CD1c-positive myeloid dendritic cell (primary cell): ENCODE results near the gene ABCG2.
"Not testable (repeated sequence)": the region's sequence is repeated elsewhere in the genome, so short reads cannot be mapped to it uniquely, and the experiment has no call there.

ENCODE experiments used
- DNase-seq: peaks from one replicate; pipeline ENCODE4 v3.0.0-alpha.2; 2016; ENCODE audit errors: extremely low spot score

Gene ABCG2

GRCh38 chr4:88166608-88167007, 8.2 kb upstream of the ABCG2 start:
- DNase-seq: no peak

- no peak for DNase-seq
Measured at GRCh38 chr4:88163336-88163735, 4.9 kb upstream of the ABCG2 start.

- DNase-seq: peak; percentile 73
Measured at GRCh38 chr4:88162626-88163025, 4.2 kb upstream of the ABCG2 start.

GRCh38 chr4:88159229-88159725, 838 bp upstream of the ABCG2 start:
- DNase-seq: no peak

GRCh38 chr4:88158038-88158488, 376 bp downstream of the ABCG2 start:
- DNase-seq: no peak

DNA sequence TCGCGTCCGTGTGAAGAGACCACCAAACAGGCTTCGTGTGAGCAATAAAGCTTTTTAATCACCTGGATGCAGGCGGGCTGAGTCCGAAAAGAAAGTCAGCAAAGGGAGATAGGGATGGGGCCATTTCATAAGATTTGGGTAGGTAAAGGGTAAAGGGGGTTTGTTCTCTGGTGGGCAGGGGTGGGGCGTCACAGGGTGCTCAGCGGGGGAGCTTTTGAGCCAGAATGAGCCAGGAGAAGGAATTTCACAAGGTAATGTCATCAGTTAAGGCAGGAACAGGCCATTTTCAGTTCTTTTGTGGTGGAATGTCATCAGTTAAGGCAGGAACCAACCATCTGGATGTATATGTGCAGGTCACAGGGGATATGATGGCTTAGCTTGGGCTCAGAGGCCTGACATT, 6.1 kb downstream of the ABCG2 start:
- DNase-seq: not testable (repeated sequence)

- DNase-seq: no peak
Measured at GRCh38 chr4:88148560-88148959, 9.9 kb downstream of the ABCG2 start.

GRCh38 chr4:88147799-88148217, 10.6 kb downstream of the ABCG2 start:
- DNase-seq: no peak

GRCh38 chr4:88146891-88147290, 11.5 kb downstream of the ABCG2 start:
- no peak for DNase-seq

DNA sequence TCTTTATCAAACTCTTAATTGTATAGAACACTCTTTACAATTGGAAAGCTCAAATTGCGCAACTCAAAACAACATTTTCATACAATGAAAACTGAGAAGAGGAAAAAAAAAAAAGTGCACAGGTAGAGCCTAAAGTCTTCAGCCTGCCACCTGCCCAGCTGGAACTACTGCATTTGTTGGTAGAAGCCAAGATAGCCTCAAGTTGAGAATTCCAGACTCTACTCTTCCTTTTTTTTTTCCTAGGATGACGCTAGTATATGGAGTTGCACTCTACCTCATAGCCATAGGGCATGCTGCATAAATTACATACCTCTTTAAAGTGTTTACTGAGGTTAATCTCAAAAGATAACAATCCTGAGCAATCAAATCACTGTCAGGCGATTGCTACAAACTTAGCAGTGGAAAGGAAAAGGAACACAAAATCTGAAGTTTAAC, 13.6 kb downstream of the ABCG2 start:
- no peak for DNase-seq

DNA sequence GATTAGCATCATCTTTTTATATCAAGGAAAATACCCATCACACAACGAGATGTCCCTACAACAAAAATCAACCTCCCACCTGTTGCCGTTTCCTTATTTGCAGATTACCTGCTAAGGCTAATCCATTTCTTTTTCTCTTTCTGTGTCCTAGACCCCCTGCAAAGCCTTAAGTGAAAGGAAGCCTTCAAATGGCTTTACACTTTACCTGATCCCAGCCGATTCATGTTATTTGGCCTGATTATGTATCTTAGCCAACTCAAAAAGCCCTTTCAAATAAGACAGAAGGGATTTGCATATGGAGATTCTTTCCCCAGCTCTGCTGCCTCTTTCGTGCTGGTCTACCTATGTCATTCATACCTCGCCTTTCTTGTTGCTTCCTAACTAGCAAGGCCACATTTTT, 14.4 kb downstream of the ABCG2 start:
- DNase-seq: no peak

DNA sequence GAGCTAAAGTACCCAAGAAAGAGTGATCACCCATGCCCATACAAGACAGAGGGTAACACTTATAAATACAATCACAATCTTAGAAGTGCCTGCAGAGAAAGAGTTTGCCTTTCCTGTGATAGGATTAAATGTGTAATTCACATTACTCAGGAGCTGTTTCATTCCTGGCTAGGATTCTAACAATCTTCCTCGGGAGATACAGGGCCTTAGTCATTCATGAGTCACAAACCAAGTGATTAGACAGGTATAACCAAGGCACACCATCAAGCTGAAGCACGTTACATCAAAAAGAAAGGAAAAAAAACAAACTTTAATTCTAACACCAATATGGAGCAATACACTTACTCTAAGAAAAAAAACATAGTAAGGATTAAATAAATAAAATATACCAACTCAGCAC, 14.9 kb downstream of the ABCG2 start:
- no peak for DNase-seq

- no peak for DNase-seq
Measured at GRCh38 chr4:88138561-88138960, 19.9 kb downstream of the ABCG2 start.

GRCh38 chr4:88137112-88137511, 21.3 kb downstream of the ABCG2 start:
- DNase-seq: no peak

GRCh38 chr4:88136249-88136648, 22.2 kb downstream of the ABCG2 start:
- no peak for DNase-seq

GRCh38 chr4:88135356-88135663, 23.1 kb downstream of the ABCG2 start:
- no peak for DNase-seq

DNA sequence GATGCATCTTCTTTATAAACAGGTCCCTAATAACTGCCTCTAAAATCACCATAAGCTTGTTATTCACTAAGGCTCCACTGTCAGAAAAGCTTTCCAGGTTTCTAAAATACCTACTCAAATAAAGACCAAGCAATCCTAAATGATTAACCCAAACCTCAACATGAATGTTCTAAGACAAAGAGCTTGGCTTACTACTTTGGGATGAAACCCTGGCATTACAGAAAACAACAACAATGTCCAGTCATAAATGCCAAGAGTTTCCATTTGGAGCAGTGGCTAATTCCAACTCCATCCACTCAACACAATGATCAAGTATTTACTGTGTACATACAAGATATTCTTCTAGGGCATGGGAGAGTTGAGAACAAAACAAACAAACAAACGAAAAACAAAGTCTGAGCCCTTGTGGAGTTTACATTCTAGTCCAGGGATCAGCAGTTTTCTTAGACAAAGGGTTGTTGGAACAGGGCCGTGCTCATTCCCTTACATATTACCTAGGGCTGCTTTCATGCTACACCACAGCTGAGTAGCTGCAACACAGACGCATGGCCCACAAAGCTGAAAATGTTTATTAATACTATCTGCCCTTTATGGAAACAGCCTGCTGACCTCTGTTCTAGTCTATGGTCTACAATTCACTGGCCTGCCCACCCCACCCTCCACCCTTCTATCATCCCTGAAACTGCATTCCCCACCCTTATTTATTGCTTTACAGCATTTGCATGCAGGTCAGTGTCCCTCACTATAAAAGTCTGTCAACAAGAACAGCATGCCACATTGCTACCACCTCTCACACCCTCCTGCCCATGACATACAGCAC, 23.7 kb downstream of the ABCG2 start:
- no peak for DNase-seq

GRCh38 chr4:88134111-88134510, 24.3 kb downstream of the ABCG2 start:
- no peak for DNase-seq

- DNase-seq: peak; percentile 24
Measured at GRCh38 chr4:88130544-88131305, 27.7 kb downstream of the ABCG2 start.

GRCh38 chr4:88130003-88130402, 28.4 kb downstream of the ABCG2 start:
- no peak for DNase-seq

DNA sequence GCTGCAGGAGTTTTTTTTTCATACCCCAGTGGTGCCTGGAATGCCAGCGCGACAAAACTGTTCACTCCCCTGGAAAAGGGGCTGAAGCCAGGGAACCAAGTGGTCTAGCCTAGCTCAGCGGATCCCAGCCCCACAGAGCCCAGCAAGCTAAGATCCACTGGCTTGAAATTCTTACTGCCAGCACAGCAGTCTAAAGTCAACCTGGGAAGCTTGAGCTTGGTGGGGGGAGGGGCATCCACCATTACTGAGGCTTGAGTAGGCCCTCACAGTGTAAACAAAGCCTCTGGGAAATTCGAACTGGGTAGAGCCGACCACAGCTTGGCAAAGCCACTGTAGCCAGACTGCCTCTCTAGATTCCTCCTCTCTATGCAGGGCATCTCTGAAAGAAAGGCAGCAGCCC, 36.2 kb downstream of the ABCG2 start:
- not testable (repeated sequence) for DNase-seq

DNA sequence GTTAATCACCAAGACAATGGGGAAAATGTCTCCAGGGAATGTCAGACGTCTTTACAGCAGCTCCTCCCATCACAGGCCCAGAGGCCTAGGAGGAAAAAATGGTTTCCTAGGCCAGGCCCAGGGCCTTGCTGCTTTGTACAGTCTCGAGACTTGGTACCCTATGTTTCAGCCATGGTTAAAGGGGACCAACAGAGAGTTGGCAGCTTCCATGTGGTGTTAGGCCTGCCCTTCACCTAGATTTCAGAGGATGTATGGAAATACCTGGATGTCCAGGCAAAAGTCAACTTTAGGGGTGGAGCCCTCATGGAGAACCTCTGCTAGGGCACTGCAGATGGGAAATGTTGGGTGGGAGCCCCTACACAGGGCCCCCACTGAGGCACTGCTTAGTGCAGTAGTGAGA, 38.5 kb downstream of the ABCG2 start:
- DNase-seq: no peak

DNA sequence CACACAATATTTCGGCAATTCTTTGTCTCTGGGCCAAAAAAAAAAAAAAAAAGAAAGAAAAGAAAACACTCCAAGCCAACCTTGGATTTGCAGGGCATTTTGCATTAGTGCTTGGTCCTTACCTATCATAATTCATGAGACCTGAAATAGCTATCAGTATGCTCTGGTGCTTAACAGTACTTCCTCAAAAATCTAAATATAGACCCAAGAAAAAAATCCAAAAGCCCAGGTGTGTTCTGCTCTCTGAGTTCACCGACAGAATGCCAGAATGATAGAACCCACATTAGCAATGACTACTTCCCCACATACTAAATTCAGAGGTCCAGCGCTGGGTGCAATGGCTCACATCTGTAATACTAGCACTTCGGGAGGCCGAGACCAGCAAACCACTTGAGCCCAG, 42.9 kb downstream of the ABCG2 start:
- DNase-seq: no peak
